Measurements from ENCODE around the gene TNIP1.

DNA sequence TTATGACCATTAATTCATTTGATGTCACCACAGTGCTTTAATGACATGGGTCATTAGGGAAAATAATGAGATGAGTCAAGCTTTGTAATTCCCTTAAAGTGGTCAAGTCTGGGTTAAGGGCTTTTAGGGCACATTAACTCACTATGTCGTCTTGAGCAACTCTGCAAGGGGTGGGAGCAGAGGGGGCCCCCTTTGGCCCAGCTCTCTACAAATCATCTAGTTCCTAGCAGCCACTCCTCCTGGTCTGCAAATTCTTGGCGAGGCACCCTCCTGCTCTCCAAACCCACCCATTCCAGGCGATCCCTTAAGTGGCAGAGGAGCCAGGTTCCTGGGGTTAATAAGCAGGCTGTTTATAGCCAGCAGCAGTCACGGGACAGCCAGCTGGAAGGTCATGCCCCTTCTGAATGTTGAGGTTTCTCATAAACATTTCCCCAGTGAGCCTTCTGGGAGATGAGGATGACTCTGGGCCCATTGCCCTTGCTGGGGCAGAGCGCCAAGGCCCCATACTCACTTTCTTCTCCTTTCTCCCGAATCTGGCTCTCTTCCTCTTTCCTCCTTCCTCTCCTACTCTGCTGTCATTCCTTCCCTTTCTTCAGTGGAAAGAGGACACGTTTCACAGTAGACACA, 74.8 kb downstream of the TNIP1 start:
- TF ChIP-seq, protein P1, sequence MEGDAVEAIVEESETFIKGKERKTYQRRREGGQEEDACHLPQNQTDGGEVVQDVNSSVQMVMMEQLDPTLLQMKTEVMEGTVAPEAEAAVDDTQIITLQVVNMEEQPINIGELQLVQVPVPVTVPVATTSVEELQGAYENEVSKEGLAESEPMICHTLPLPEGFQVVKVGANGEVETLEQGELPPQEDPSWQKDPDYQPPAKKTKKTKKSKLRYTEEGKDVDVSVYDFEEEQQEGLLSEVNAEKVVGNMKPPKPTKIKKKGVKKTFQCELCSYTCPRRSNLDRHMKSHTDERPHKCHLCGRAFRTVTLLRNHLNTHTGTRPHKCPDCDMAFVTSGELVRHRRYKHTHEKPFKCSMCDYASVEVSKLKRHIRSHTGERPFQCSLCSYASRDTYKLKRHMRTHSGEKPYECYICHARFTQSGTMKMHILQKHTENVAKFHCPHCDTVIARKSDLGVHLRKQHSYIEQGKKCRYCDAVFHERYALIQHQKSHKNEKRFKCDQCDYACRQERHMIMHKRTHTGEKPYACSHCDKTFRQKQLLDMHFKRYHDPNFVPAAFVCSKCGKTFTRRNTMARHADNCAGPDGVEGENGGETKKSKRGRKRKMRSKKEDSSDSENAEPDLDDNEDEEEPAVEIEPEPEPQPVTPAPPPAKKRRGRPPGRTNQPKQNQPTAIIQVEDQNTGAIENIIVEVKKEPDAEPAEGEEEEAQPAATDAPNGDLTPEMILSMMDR (IDR thresholded peaks at IDR 0.05; ENCODE audit: poor library complexity): no peak
- TF ChIP-seq EZH2 (IDR thresholded peaks at IDR 0.05; ENCODE audit: borderline replicate concordance): no peak
